Subcutaneous abdominal adipose tissue (tissue), 5 donors: ENCODE data around the gene GALNT3.

ENCODE experiments used
- H3K27ac ChIP-seq: one replicate; pipeline ENCODE4 v1.7.0; 2013; ENCODE audit warnings: low read depth, mild to moderate bottlenecking, inconsistent platforms, low read length, moderate library complexity
- H3K27me3 ChIP-seq, 5 donors: one replicate each; pipeline ENCODE4 v1.7.0; 2013; ENCODE audit warnings: low read length in 5 of 5, inconsistent platforms in 1 of 5; ENCODE audit not compliant: control insufficient read depth in 5 of 5, insufficient read depth in 4 of 5
- H3K36me3 ChIP-seq, 5 donors: one replicate each; pipeline ENCODE4 v1.7.0; 2013; ENCODE audit warnings: low read length in 5 of 5; ENCODE audit not compliant: control insufficient read depth in 5 of 5, insufficient read depth in 5 of 5
- H3K4me1 ChIP-seq, 5 donors: one replicate each; pipeline ENCODE4 v1.7.0; 2013; ENCODE audit warnings: low read length in 5 of 5, mild to moderate bottlenecking in 3 of 5, moderate library complexity in 1 of 5; ENCODE audit not compliant: control insufficient read depth in 5 of 5, insufficient read depth in 5 of 5
- H3K4me3 ChIP-seq, 5 donors: one replicate each; pipeline ENCODE4 v1.7.0; 2013; ENCODE audit warnings: low read length in 5 of 5, low read depth in 1 of 5
- H3K9ac ChIP-seq, 5 donors: one replicate each; pipeline ENCODE4 v1.7.0; 2013; ENCODE audit warnings: low read length in 5 of 5, mild to moderate bottlenecking in 4 of 5, moderate library complexity in 3 of 5
- H3K9me3 ChIP-seq, 5 donors: one replicate each; pipeline ENCODE4 v1.7.0; 2013; ENCODE audit warnings: low read length in 5 of 5; ENCODE audit not compliant: control insufficient read depth in 5 of 5
- donor health status: healthy.
- donor health status: healthy.
- donor health status: healthy.
- donor health status: healthy.
- donor health status: healthy.

Gene GALNT3

GRCh38 chr2:165820296-165820695 lies 26.2 kb upstream of the GALNT3 start:
- no peaks in the 10 kb centered on the region for H3K9me3 ChIP-seq
- H3K36me3 ChIP-seq = no peaks in the 10 kb centered on the region
- no peak overlapping the region for H3K27ac ChIP-seq
- no peaks in the 10 kb centered on the region for H3K27me3 ChIP-seq
- H3K9ac ChIP-seq = no peak overlapping the region
- no peaks in the 10 kb centered on the region for H3K4me1 ChIP-seq
- no peak overlapping the region for H3K4me3 ChIP-seq

- H3K27ac ChIP-seq = no peak overlapping the region
- H3K9me3 ChIP-seq = no peaks in the 10 kb centered on the region
- H3K9ac ChIP-seq = no peak overlapping the region
- no peaks in the 10 kb centered on the region for H3K36me3 ChIP-seq
- no peaks in the 10 kb centered on the region for H3K27me3 ChIP-seq
- no peaks in the 10 kb centered on the region for H3K4me1 ChIP-seq
- H3K4me3 ChIP-seq = no peak overlapping the region
Measured at GRCh38 chr2:165818920-165819319, 24.9 kb upstream of the GALNT3 start.

GRCh38 chr2:165815299-165816141 lies 21.5 kb upstream of the GALNT3 start:
- no peak overlapping the region for H3K4me3 ChIP-seq
- H3K27me3 ChIP-seq = no peaks in the 10 kb centered on the region
- no peaks in the 10 kb centered on the region for H3K36me3 ChIP-seq
- H3K9me3 ChIP-seq = no peaks in the 10 kb centered on the region
- H3K27ac ChIP-seq = no peak overlapping the region
- H3K9ac ChIP-seq = no peak overlapping the region
- no peaks in the 10 kb centered on the region for H3K4me1 ChIP-seq

- no peak overlapping the region for H3K9ac ChIP-seq
- no peaks in the 10 kb centered on the region for H3K4me1 ChIP-seq
- no peaks in the 10 kb centered on the region for H3K9me3 ChIP-seq
- H3K36me3 ChIP-seq = no peaks in the 10 kb centered on the region
- no peak overlapping the region for H3K27ac ChIP-seq
- no peaks in the 10 kb centered on the region for H3K27me3 ChIP-seq
- H3K4me3 ChIP-seq = no peak overlapping the region
Measured at GRCh38 chr2:165814473-165814872, 20.4 kb upstream of the GALNT3 start.

GRCh38 chr2:165811592-165812370 lies 17.7 kb upstream of the GALNT3 start:
- Histone ChIP-seq H3K4me1 (no peaks in the 10 kb centered on the region), H3K27me3 (no peaks in the 10 kb centered on the region), H3K27ac (no peak overlapping the region), H3K4me3 (no peak overlapping the region), H3K9ac (no peak overlapping the region), H3K9me3 (no peaks in the 10 kb centered on the region), H3K36me3 (peaks cover 0 to 2% (median 0%) of the 10 kb centered on the region in 5 donors)

GRCh38 chr2:165810418-165810817 lies 16.4 kb upstream of the GALNT3 start:
- Histone ChIP-seq H3K27me3 (no peaks in the 10 kb centered on the region), H3K9me3 (no peaks in the 10 kb centered on the region), H3K9ac (no peak overlapping the region), H3K4me1 (no peaks in the 10 kb centered on the region), H3K36me3 (peaks cover 0 to 2% (median 0%) of the 10 kb centered on the region in 5 donors), H3K4me3 (no peak overlapping the region), H3K27ac (no peak overlapping the region)

- H3K4me1 ChIP-seq = no peaks in the 10 kb centered on the region
- H3K27me3 ChIP-seq = no peaks in the 10 kb centered on the region
- no peak overlapping the region for H3K9ac ChIP-seq
- no peak overlapping the region for H3K4me3 ChIP-seq
- H3K9me3 ChIP-seq = no peaks in the 10 kb centered on the region
- H3K27ac ChIP-seq = no peak overlapping the region
- H3K36me3 ChIP-seq = peaks cover 0 to 4% (median 0%) of the 10 kb centered on the region in 5 donors
Measured at GRCh38 chr2:165804719-165805118, 10.7 kb upstream of the GALNT3 start.

- Histone ChIP-seq H3K4me3 (no peak overlapping the region), H3K27me3 (no peaks in the 10 kb centered on the region), H3K9ac (no peak overlapping the region), H3K4me1 (no peaks in the 10 kb centered on the region), H3K9me3 (no peaks in the 10 kb centered on the region), H3K27ac (no peak overlapping the region), H3K36me3 (peaks cover 0 to 4% (median 0%) of the 10 kb centered on the region in 5 donors)
Measured at GRCh38 chr2:165803123-165803760, 9.2 kb upstream of the GALNT3 start.

- Histone ChIP-seq H3K36me3 (peaks cover 0 to 4% (median 0%) of the 10 kb centered on the region in 5 donors), H3K27ac (no peak overlapping the region), H3K4me3 (no peak overlapping the region), H3K9me3 (no peaks in the 10 kb centered on the region), H3K9ac (no peak overlapping the region), H3K4me1 (no peaks in the 10 kb centered on the region), H3K27me3 (no peaks in the 10 kb centered on the region)
Measured at GRCh38 chr2:165801176-165801575, 7.1 kb upstream of the GALNT3 start.
